Activated B cell treated with CpG ODN at 0.5 μM for 24 hours (primary cell): ENCODE results near the gene GDF9. TPM values are rescaled to one million over a fixed set of nuclear protein-coding genes. Genes with fewer than 3 reads are reported as not detected.

ENCODE experiments used
- ATAC-seq: fragments of 200-7000 bp; cut with Tn5 transposase; one replicate; pipeline ENCODE4 v1.10.0; 2021; ENCODE audit warnings: low read depth, mild to moderate bottlenecking, moderate library complexity
- CTCF ChIA-PET: fragments of 350-600 bp; sonication (Branson Sonifier 250); formaldehyde crosslinking; loops from one replicate; lab custom pipeline; 2021; ENCODE audit warnings: antibody characterized with exemption; lab: Charles Lee
- POLR2A ChIA-PET: fragments of 350-600 bp; sonication (Branson Sonifier 250); formaldehyde crosslinking; loops from one replicate; lab custom pipeline; 2021; ENCODE audit warnings: antibody characterized with exemption; lab: Charles Lee
- DNase-seq: peaks from one replicate; pipeline ENCODE4 v3.0.0; 2022
- H3K27ac Mint-ChIP-seq: one replicate; pipeline ENCODE4 v1.8.0; 2020; ENCODE audit warnings: mixed read lengths
- H3K27me3 Mint-ChIP-seq: one replicate; pipeline ENCODE4 v1.8.0; 2021; ENCODE audit warnings: mixed read lengths
- H3K36me3 Mint-ChIP-seq: one replicate; pipeline ENCODE4 v1.8.0; 2021; ENCODE audit warnings: low read depth, mixed read lengths
- H3K4me1 Mint-ChIP-seq: one replicate; pipeline ENCODE4 v1.8.0; 2021; ENCODE audit warnings: mixed read lengths
- H3K4me3 Mint-ChIP-seq: one replicate; pipeline ENCODE4 v1.8.0; 2020; ENCODE audit warnings: mild to moderate bottlenecking, mixed read lengths
- H3K9me3 Mint-ChIP-seq: one replicate; pipeline ENCODE4 v1.8.0; 2020; ENCODE audit warnings: mixed read lengths
- CTCF ChIP-seq: fragments of 200-600 bp; IDR thresholded peaks from one replicate; pipeline ENCODE4 v1.8.0; 2022; ENCODE audit warnings: antibody characterized with exemption, mild to moderate bottlenecking
- intact Hi-C: fragments of 100-400 bp; cut with micrococcal nuclease; formaldehyde crosslinking; loops from one replicate; pipeline ENCODE4 v1.15.1; 2024
- total RNA-seq: library from RNA; stranded (reverse); gene quantifications from 2 replicates; pipeline ENCODE4 v1.2.3, GENCODE V29; 2022

The GDF9 gene
- total RNA-seq, 1 donor from 2014 or later: 0.29 TPM

- POLR2A ChIA-PET: interaction anchor here (0.7 to 1.7 kb wide), 2 partner anchors 12 to 450 kb away, joined by 4 read pairs; partner anchors contain the start of gene SLC22A5
- Mint-ChIP-seq H3K27ac (no peak overlapping the region), H3K27me3 (peaks cover 20% of the 10 kb centered on the region), H3K4me1 (peaks cover 12% of the 10 kb centered on the region), H3K9me3 (no peaks in the 10 kb centered on the region), H3K4me3 (peak overlapping the region; percentile 75), H3K36me3 (no peaks in the 10 kb centered on the region)
- TF ChIP-seq CTCF: no peak
- peak; percentile 43 for ATAC-seq
- intact Hi-C loops: loop anchor here (5.0 kb wide), 1 partner anchor 162 kb away; the partner anchor contains the start of gene IL13
- DNase-seq: no peak
- CTCF ChIA-PET: interaction anchor here (0.7 to 3.6 kb wide), 25 partner anchors 8 to 582 kb away, joined by 3 to 31 read pairs (median 5); partner anchors contain the start of genes CCNI2, IRF1 and KIF3A
These were observed 46.8 kb downstream of the GDF9 start for GRCh38 chr5:132819468-132819867.

- ChIA-PET POLR2A (no interaction called here), CTCF (interaction anchor here (1.5 kb wide), 1 partner anchor 431 kb away, joined by 6 read pairs; no protein-coding TSS in a partner anchor)
- no peak overlapping the region for H3K27ac Mint-ChIP-seq
- intact Hi-C loops: loop anchor here (5.0 kb wide), 1 partner anchor 160 kb away; the partner anchor contains the start of gene IL13
- no peak for DNase-seq
- no peaks in the 10 kb centered on the region for H3K9me3 Mint-ChIP-seq
- no peak for TF ChIP-seq CTCF
- no peak for ATAC-seq
- H3K4me3 Mint-ChIP-seq: no peak overlapping the region
- H3K27me3 Mint-ChIP-seq: peaks cover 22% of the 10 kb centered on the region
- peaks cover 22% of the 10 kb centered on the region for H3K4me1 Mint-ChIP-seq
- H3K36me3 Mint-ChIP-seq: no peaks in the 10 kb centered on the region
These were observed 49.3 kb downstream of the GDF9 start for GRCh38 chr5:132817011-132817410.

GRCh38 chr5:132816554-132816953 is 49.7 kb downstream of the GDF9 start:
- ChIA-PET CTCF (interaction anchor here (1.5 kb wide), 1 partner anchor 431 kb away, joined by 6 read pairs; no protein-coding TSS in a partner anchor), POLR2A (no interaction called here)
- Mint-ChIP-seq H3K9me3 (no peaks in the 10 kb centered on the region), H3K36me3 (no peaks in the 10 kb centered on the region), H3K27me3 (peaks cover 22% of the 10 kb centered on the region), H3K4me3 (no peak overlapping the region), H3K27ac (no peak overlapping the region), H3K4me1 (peaks cover 22% of the 10 kb centered on the region)
- no peak for TF ChIP-seq CTCF
- ATAC-seq: no peak
- intact Hi-C loops: loop anchor here (5.0 kb wide), 1 partner anchor 159 kb away; the partner anchor contains the start of gene IL13
- DNase-seq: no peak

- peaks cover 27% of the 10 kb centered on the region for H3K27me3 Mint-ChIP-seq
- TF ChIP-seq CTCF: no peak
These were observed 50.2 kb downstream of the GDF9 start for GRCh38 chr5:132816083-132816482.

GRCh38 chr5:132815454-132815853 is 50.8 kb downstream of the GDF9 start:
- Mint-ChIP-seq H3K9me3 (no peaks in the 10 kb centered on the region), H3K4me3 (no peak overlapping the region), H3K4me1 (peaks cover 22% of the 10 kb centered on the region), H3K27me3 (peaks cover 33% of the 10 kb centered on the region), H3K36me3 (no peaks in the 10 kb centered on the region), H3K27ac (no peak overlapping the region)
- ChIA-PET CTCF (no interaction called here), POLR2A (no interaction called here)
- intact Hi-C loops: loop anchor here (5.0 kb wide), 1 partner anchor 158 kb away; the partner anchor contains the start of gene IL13
- ATAC-seq (no peak), DNase-seq (no peak)
- no peak for TF ChIP-seq CTCF

More at GRCh38 chr5:132816083-132816482, 50.2 kb downstream of the GDF9 start:
- peaks cover 22% of the 10 kb centered on the region for H3K4me1 Mint-ChIP-seq
- no peaks in the 10 kb centered on the region for H3K36me3 Mint-ChIP-seq
- no peak overlapping the region for H3K27ac Mint-ChIP-seq
- intact Hi-C loops: loop anchor here (5.0 kb wide), 1 partner anchor 159 kb away; the partner anchor contains the start of gene IL13
- POLR2A ChIA-PET: no interaction called here
- ATAC-seq: no peak
- no peak for DNase-seq
- H3K9me3 Mint-ChIP-seq: no peaks in the 10 kb centered on the region
- no peak overlapping the region for H3K4me3 Mint-ChIP-seq
- CTCF ChIA-PET: no interaction called here
